GM18907 (cell line): ENCODE measurements around the gene VBP1.
"Not testable (repeated sequence)": the region's sequence is repeated elsewhere in the genome, so short reads cannot be mapped to it uniquely, and the experiment has no call there.

Source experiments
- ATAC-seq: cut with Tn5 transposase; IDR thresholded peaks from one replicate; pipeline ENCODE4 v1.9.1; 2021; ENCODE audit warnings: mild to moderate bottlenecking, moderate library complexity; ENCODE audit not compliant: unreplicated experiment

Gene VBP1

GRCh38 chrX:155263854-155264628 is 47.8 kb downstream of the VBP1 start, which contains the start of gene RAB39B:
TSS of gene RAB39B (minus strand) at chrX:155264491. CDS start at chrX:155264288, 203 bp downstream.
- peak; percentile 93 for ATAC-seq

- no peak for ATAC-seq
Measured at GRCh38 chrX:155266439-155266838, 50.2 kb downstream of the VBP1 start.

GRCh38 chrX:155267995-155268394 is 51.7 kb downstream of the VBP1 start:
- not testable (repeated sequence) for ATAC-seq

- no peak for ATAC-seq
Measured at GRCh38 chrX:155270969-155271368, 54.7 kb downstream of the VBP1 start.

GRCh38 chrX:155279873-155280272 is 63.6 kb downstream of the VBP1 start:
- no peak for ATAC-seq
